ENCODE data around the gene SLC22A1. TPM values are rescaled to one million over a fixed set of nuclear protein-coding genes. Genes with fewer than 3 reads are reported as not detected.
"Not testable (repeated sequence)": the region's sequence is repeated elsewhere in the genome, so short reads cannot be mapped to it uniquely, and the experiment has no call there.

Gene SLC22A1
- total RNA-seq, 5 donors from 2014 or later (not counting 1 experiment from before 2014, with no cell fraction given): 1.0 to 2.7 (median 2.3) TPM

DNA sequence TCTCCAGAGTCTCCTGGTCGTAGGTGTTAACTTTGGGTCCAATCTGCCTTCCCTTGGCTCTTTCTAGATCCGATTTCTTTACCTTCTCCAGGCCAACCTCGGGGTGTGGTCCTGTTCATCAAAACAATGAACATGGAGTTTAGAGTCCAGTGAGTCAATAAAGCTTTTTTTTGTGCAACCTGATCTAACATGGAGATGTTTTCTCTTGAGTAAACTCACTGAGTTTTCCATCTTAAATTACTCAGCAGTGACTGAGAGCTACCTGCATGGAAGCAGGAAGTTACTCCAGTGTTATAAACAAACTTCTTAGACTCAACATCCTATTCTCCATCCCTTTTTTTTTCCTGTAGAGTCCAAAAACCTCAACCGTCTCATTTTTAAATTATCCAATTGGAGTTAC lies 14.9 kb upstream of the SLC22A1 start:
- 90% methylated on average over 2 of the region's 4 CpGs for WGBS (ENCODE audit: insufficient coverage)
- H3K27ac Mint-ChIP-seq: peak overlapping the region in 1 of 2 donors; percentile 35
- peaks cover 12 to 26% (median 14%) of the 10 kb centered on the region in 3 donors for H3K4me1 Mint-ChIP-seq
- no peaks in the 10 kb centered on the region for H3K27me3 Mint-ChIP-seq
- no peaks in the 10 kb centered on the region for H3K27me3 ChIP-seq (replicated peaks in 1 of 2; ENCODE audit: control insufficient read depth in 2 of 2, extremely low read depth in 1 of 2, insufficient read depth in 2 of 2, low read length in 1 of 2)
- no peak overlapping the region for H3K4me3 ChIP-seq (ENCODE audit: control insufficient read depth in 1 of 2, extremely low read depth in 1 of 2, low read length in 1 of 2)
- ChIA-PET CTCF (no interaction called here), POLR2A (interaction anchor here in 1 of 2 donors (0.7 kb wide), 1 partner anchor 11 kb away, joined by 3 read pairs; no protein-coding TSS in a partner anchor)
- H3K9me3 ChIP-seq: no peaks in the 10 kb centered on the region
- no peak overlapping the region for H3K4me3 Mint-ChIP-seq
- no peaks in the 10 kb centered on the region for H3K4me1 ChIP-seq (ENCODE audit: control insufficient read depth in 1 of 2, extremely low read depth in 1 of 2, insufficient read depth in 2 of 2, low read length in 2 of 2)
- no peak overlapping the region for H3K27ac ChIP-seq (ENCODE audit: low read length)
- H3K36me3 ChIP-seq (ENCODE audit: control insufficient read depth in 2 of 2, extremely low read depth in 1 of 2, insufficient read depth in 1 of 2, low read length in 1 of 2): peaks cover 16 to 51% of the 10 kb centered on the region in 2 donors
- no peak for DNase-seq
- peaks cover 58% of the 10 kb centered on the region for H3K36me3 Mint-ChIP-seq
- H3K9me3 Mint-ChIP-seq: no peaks in the 10 kb centered on the region
- ATAC-seq (replicated peaks in 1 of 4): no peak

DNA sequence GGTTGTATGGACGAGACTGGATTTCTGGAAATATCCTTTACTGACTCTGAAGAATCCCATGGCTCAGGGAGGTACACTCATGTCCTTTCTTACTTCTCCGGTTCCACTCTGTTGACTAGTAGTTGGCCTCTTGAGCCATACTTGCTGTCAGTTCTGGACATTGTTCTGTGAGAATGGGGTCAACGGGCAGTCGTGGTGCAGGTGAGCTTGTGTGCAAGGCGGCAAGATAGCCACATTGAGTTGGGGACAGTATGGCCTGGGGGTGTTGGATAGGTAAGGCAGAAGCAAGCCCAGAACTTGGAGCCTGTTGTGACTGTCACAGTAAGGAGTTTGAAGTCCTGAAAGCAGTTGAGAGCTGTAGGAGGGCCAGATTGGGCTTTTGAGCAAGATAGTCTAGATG lies 13.5 kb upstream of the SLC22A1 start:
- H3K4me3 ChIP-seq (ENCODE audit: control insufficient read depth in 1 of 2, extremely low read depth in 1 of 2, low read length in 1 of 2): no peak overlapping the region
- H3K27ac ChIP-seq (ENCODE audit: low read length): no peak overlapping the region
- no peak overlapping the region for H3K27ac Mint-ChIP-seq
- WGBS (ENCODE audit: insufficient coverage): 96% methylated on average over 4 of the region's 5 CpGs
- H3K4me1 ChIP-seq (ENCODE audit: control insufficient read depth in 1 of 2, extremely low read depth in 1 of 2, insufficient read depth in 2 of 2, low read length in 2 of 2): no peaks in the 10 kb centered on the region
- CTCF ChIA-PET: no interaction called here
- peaks cover 57% of the 10 kb centered on the region for H3K36me3 Mint-ChIP-seq
- no peaks in the 10 kb centered on the region for H3K27me3 ChIP-seq (replicated peaks in 1 of 2; ENCODE audit: control insufficient read depth in 2 of 2, extremely low read depth in 1 of 2, insufficient read depth in 2 of 2, low read length in 1 of 2)
- H3K9me3 ChIP-seq: no peaks in the 10 kb centered on the region
- no peaks in the 10 kb centered on the region for H3K27me3 Mint-ChIP-seq
- ATAC-seq (replicated peaks in 1 of 4) (no peak), DNase-seq (no peak)
- H3K9me3 Mint-ChIP-seq: no peaks in the 10 kb centered on the region
- peaks cover 12 to 26% (median 14%) of the 10 kb centered on the region in 3 donors for H3K4me1 Mint-ChIP-seq
- POLR2A ChIA-PET: no interaction called here
- H3K36me3 ChIP-seq (ENCODE audit: control insufficient read depth in 2 of 2, extremely low read depth in 1 of 2, insufficient read depth in 1 of 2, low read length in 1 of 2): peaks cover 10 to 38% of the 10 kb centered on the region in 2 donors
- H3K4me3 Mint-ChIP-seq: no peak overlapping the region

- H3K36me3 ChIP-seq (ENCODE audit: control insufficient read depth in 2 of 2, extremely low read depth in 1 of 2, insufficient read depth in 1 of 2, low read length in 1 of 2): peaks cover 4 to 13% of the 10 kb centered on the region in 2 donors
- H3K4me3 ChIP-seq (ENCODE audit: control insufficient read depth in 1 of 2, extremely low read depth in 1 of 2, low read length in 1 of 2): no peak overlapping the region
- Mint-ChIP-seq H3K27me3 (no peaks in the 10 kb centered on the region), H3K9me3 (no peaks in the 10 kb centered on the region), H3K4me1 (peaks cover 12 to 26% (median 14%) of the 10 kb centered on the region in 3 donors), H3K27ac (no peak overlapping the region), H3K36me3 (peaks cover 44% of the 10 kb centered on the region), H3K4me3 (no peak overlapping the region)
- no peak for ATAC-seq (replicated peaks in 1 of 4)
- no peak for DNase-seq
- H3K4me1 ChIP-seq (ENCODE audit: control insufficient read depth in 1 of 2, extremely low read depth in 1 of 2, insufficient read depth in 2 of 2, low read length in 2 of 2): no peaks in the 10 kb centered on the region
- ChIA-PET CTCF (no interaction called here), POLR2A (no interaction called here)
- H3K27me3 ChIP-seq (replicated peaks in 1 of 2; ENCODE audit: control insufficient read depth in 2 of 2, extremely low read depth in 1 of 2, insufficient read depth in 2 of 2, low read length in 1 of 2): no peaks in the 10 kb centered on the region
- H3K9me3 ChIP-seq: no peaks in the 10 kb centered on the region
- H3K27ac ChIP-seq (ENCODE audit: low read length): no peak overlapping the region
Measured at GRCh38 chr6:160110586-160111123, 11.0 kb upstream of the SLC22A1 start.

- DNase-seq (no peak), ATAC-seq (replicated peaks in 1 of 4) (no peak)
- H3K4me1 ChIP-seq (ENCODE audit: control insufficient read depth in 1 of 2, extremely low read depth in 1 of 2, insufficient read depth in 2 of 2, low read length in 2 of 2): no peaks in the 10 kb centered on the region
- CTCF ChIA-PET: no interaction called here
- H3K36me3 Mint-ChIP-seq: peaks cover 37% of the 10 kb centered on the region
- no peaks in the 10 kb centered on the region for H3K27me3 ChIP-seq (replicated peaks in 1 of 2; ENCODE audit: control insufficient read depth in 2 of 2, extremely low read depth in 1 of 2, insufficient read depth in 2 of 2, low read length in 1 of 2)
- H3K27ac ChIP-seq (ENCODE audit: low read length): no peak overlapping the region
- H3K4me3 Mint-ChIP-seq: no peak overlapping the region
- H3K9me3 ChIP-seq: no peaks in the 10 kb centered on the region
- peaks cover 12 to 26% (median 14%) of the 10 kb centered on the region in 3 donors for H3K4me1 Mint-ChIP-seq
- H3K9me3 Mint-ChIP-seq: no peaks in the 10 kb centered on the region
- POLR2A ChIA-PET: no interaction called here
- H3K36me3 ChIP-seq (ENCODE audit: control insufficient read depth in 2 of 2, extremely low read depth in 1 of 2, insufficient read depth in 1 of 2, low read length in 1 of 2): peaks cover 4 to 7% of the 10 kb centered on the region in 2 donors
- no peaks in the 10 kb centered on the region for H3K27me3 Mint-ChIP-seq
- WGBS (ENCODE audit: insufficient coverage): 95% methylated on average over 4 of the region's 4 CpGs
- H3K27ac Mint-ChIP-seq: no peak overlapping the region
- H3K4me3 ChIP-seq (ENCODE audit: control insufficient read depth in 1 of 2, extremely low read depth in 1 of 2, low read length in 1 of 2): no peak overlapping the region
Measured at GRCh38 chr6:160111806-160112205, 9.8 kb upstream of the SLC22A1 start.

- ATAC-seq (replicated peaks in 1 of 4) (no peak), DNase-seq (no peak)
- H3K27me3 Mint-ChIP-seq: no peaks in the 10 kb centered on the region
- Histone ChIP-seq H3K27ac (ENCODE audit: low read length) (no peak overlapping the region), H3K4me3 (ENCODE audit: control insufficient read depth in 1 of 2, extremely low read depth in 1 of 2, low read length in 1 of 2) (no peak overlapping the region), H3K36me3 (ENCODE audit: control insufficient read depth in 2 of 2, extremely low read depth in 1 of 2, insufficient read depth in 1 of 2, low read length in 1 of 2) (peaks cover 4 to 5% of the 10 kb centered on the region in 2 donors), H3K4me1 (ENCODE audit: control insufficient read depth in 1 of 2, extremely low read depth in 1 of 2, insufficient read depth in 2 of 2, low read length in 2 of 2) (no peaks in the 10 kb centered on the region), H3K9me3 (no peaks in the 10 kb centered on the region), H3K27me3 (replicated peaks in 1 of 2; ENCODE audit: control insufficient read depth in 2 of 2, extremely low read depth in 1 of 2, insufficient read depth in 2 of 2, low read length in 1 of 2) (no peaks in the 10 kb centered on the region)
- H3K9me3 Mint-ChIP-seq: no peaks in the 10 kb centered on the region
- no peak overlapping the region for H3K4me3 Mint-ChIP-seq
- ChIA-PET CTCF (no interaction called here), POLR2A (no interaction called here)
- no peak overlapping the region for H3K27ac Mint-ChIP-seq
- H3K36me3 Mint-ChIP-seq: peaks cover 37% of the 10 kb centered on the region
- 98% methylated on average over 5 of the region's 6 CpGs for WGBS (ENCODE audit: insufficient coverage)
- H3K4me1 Mint-ChIP-seq: peaks cover 10 to 25% (median 13%) of the 10 kb centered on the region in 3 donors
Measured at GRCh38 chr6:160112628-160113299, 8.9 kb upstream of the SLC22A1 start.

GRCh38 chr6:160114536-160114935 lies 7.1 kb upstream of the SLC22A1 start:
- H3K4me1 ChIP-seq (ENCODE audit: control insufficient read depth in 1 of 2, extremely low read depth in 1 of 2, insufficient read depth in 2 of 2, low read length in 2 of 2); H3K27ac ChIP-seq (ENCODE audit: low read length); H3K4me1 Mint-ChIP-seq; H3K36me3 ChIP-seq (ENCODE audit: control insufficient read depth in 2 of 2, extremely low read depth in 1 of 2, insufficient read depth in 1 of 2, low read length in 1 of 2); H3K4me3 ChIP-seq (ENCODE audit: control insufficient read depth in 1 of 2, extremely low read depth in 1 of 2, low read length in 1 of 2); DNase-seq; H3K9me3 ChIP-seq; H3K4me3 Mint-ChIP-seq; H3K27me3 ChIP-seq (replicated peaks in 1 of 2; ENCODE audit: control insufficient read depth in 2 of 2, extremely low read depth in 1 of 2, insufficient read depth in 2 of 2, low read length in 1 of 2); H3K27me3 Mint-ChIP-seq; ATAC-seq (replicated peaks in 1 of 4); H3K9me3 Mint-ChIP-seq; H3K27ac Mint-ChIP-seq; POLR2A ChIA-PET; CTCF ChIA-PET: not testable (repeated sequence)
- peaks cover 40% of the 10 kb centered on the region for H3K36me3 Mint-ChIP-seq
- WGBS (ENCODE audit: insufficient coverage): 90% methylated on average over 10 of the region's 29 CpGs
